Measurements from ENCODE around the gene UXS1. TPM values are rescaled to one million over a fixed set of nuclear protein-coding genes. Genes with fewer than 3 reads are reported as not detected.

UXS1 gene
- polyA plus RNA-seq, 1 of the 3 experiments (the other 2 are of a cell fraction) = 55.9 TPM

DNA sequence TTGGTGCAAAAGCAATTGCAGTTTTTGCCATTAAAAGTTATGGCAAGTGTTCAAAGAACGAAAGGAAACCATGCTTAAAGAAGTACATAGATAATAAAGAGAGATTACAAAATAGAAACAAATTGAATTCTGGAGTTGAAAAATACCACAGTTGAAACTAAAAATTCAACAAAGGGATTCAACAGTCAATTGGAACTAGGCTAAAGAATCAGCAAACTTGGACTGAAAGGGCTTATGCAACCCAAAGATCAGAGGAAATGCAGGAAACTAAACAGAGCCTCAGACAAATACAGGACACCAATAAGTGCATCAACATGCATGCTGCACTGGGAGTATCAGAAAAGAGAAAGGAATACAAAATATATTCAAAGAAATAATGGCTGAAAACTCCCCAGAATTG is 40.3 kb downstream of the UXS1 start:
- Histone ChIP-seq H3K4me1 (ENCODE audit: control insufficient read depth in 1 of 2, insufficient read depth in 2 of 2, low read depth in 1 of 2, low read length in 1 of 2) (no peaks in the 10 kb centered on the region), H3K9me2 (no peaks in the 10 kb centered on the region), H3K4me2 (no peak overlapping the region), H3K9me3 (no peaks in the 10 kb centered on the region), H3K27ac (ENCODE audit: low read depth in 2 of 2, low read length in 1 of 2) (no peak overlapping the region), H2AFZ (ENCODE audit: low read depth) (no peak overlapping the region), H3K27me3 (ENCODE audit: insufficient read depth) (no peaks in the 10 kb centered on the region), H4K20me1 (ENCODE audit: insufficient read depth) (no peaks in the 10 kb centered on the region), H3K36me3 (replicated peaks in 1 of 2; ENCODE audit: control insufficient read depth in 1 of 2, insufficient read depth in 2 of 2, low read length in 1 of 2) (peaks cover 7 to 19% of the 10 kb centered on the region in 2 experiments), H3K9ac (no peak overlapping the region), H3K4me3 (ENCODE audit: low read depth in 2 of 2, low read length in 1 of 2) (no peak overlapping the region), H3F3A (replicated peaks; ENCODE audit: insufficient read depth) (no peaks in the 10 kb centered on the region), H3K79me2 (ENCODE audit: insufficient read depth) (no peaks in the 10 kb centered on the region)
- DNase-seq = no peak
- 96% methylated on average over 1 of the region's 1 CpG for WGBS (ENCODE audit: low lambda C conversion rate)
- ChIA-PET CTCF (no interaction called here), POLR2A (no interaction called here)
- no peak for TF ChIP-seq FOXJ3 (CRISPR knock-in tag; IDR thresholded peaks at IDR 0.05)
- TF ChIP-seq EP300 (IDR thresholded peaks at IDR 0.05; ENCODE audit: borderline replicate concordance in 1 of 2, low read depth in 1 of 2, low read length in 1 of 2) = no peak
- no peak for TF ChIP-seq TEAD4 (IDR thresholded peaks at IDR 0.05; ENCODE audit: borderline replicate concordance, insufficient read depth)
- TF ChIP-seq NFIC (IDR thresholded peaks at IDR 0.05; ENCODE audit: borderline replicate concordance) = no peak
- no peak for TF ChIP-seq GABPA (IDR thresholded peaks at IDR 0.05; ENCODE audit: low read depth)
- no peak for TF ChIP-seq POLR2AphosphoS5 (IDR thresholded peaks at IDR 0.05; ENCODE audit: low read depth, low read length)
- TF ChIP-seq JUND (IDR thresholded peaks at IDR 0.05) = no peak
- TF ChIP-seq ELF1 (IDR thresholded peaks at IDR 0.05) = no peak
- no peak for TF ChIP-seq MXI1 (IDR thresholded peaks at IDR 0.05; ENCODE audit: low read depth, low read length)
- no peak for TF ChIP-seq YY1 (IDR thresholded peaks at IDR 0.05; ENCODE audit: low read depth)
- no peak for TF ChIP-seq USF2 (IDR thresholded peaks at IDR 0.05; ENCODE audit: borderline replicate concordance, low read depth, low read length)
- no peak for TF ChIP-seq NRF1 (IDR thresholded peaks at IDR 0.05; ENCODE audit: low read depth, low read length)
- TF ChIP-seq SMC3 (IDR thresholded peaks at IDR 0.05; ENCODE audit: low read depth, low read length) = no peak
- TF ChIP-seq ZBTB33 (IDR thresholded peaks at IDR 0.05; ENCODE audit: borderline replicate concordance, low read depth) = no peak
- no peak for TF ChIP-seq MEF2A (IDR thresholded peaks at IDR 0.05; ENCODE audit: borderline replicate concordance, low read depth)
- TF ChIP-seq RAD21 (IDR thresholded peaks at IDR 0.05; ENCODE audit: low read length) = no peak
- TF ChIP-seq, protein P1, sequence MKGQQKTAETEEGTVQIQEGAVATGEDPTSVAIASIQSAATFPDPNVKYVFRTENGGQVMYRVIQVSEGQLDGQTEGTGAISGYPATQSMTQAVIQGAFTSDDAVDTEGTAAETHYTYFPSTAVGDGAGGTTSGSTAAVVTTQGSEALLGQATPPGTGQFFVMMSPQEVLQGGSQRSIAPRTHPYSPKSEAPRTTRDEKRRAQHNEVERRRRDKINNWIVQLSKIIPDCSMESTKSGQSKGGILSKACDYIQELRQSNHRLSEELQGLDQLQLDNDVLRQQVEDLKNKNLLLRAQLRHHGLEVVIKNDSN (IDR thresholded peaks at IDR 0.05; ENCODE audit: borderline replicate concordance, low read depth) = no peak
- TF ChIP-seq IRF3 (IDR thresholded peaks at IDR 0.05; ENCODE audit: low read depth, low read length) = no peak
